Measurements from ENCODE around the gene HSPBAP1.
"Not testable (repeated sequence)": the region's sequence is repeated elsewhere in the genome, so short reads cannot be mapped to it uniquely, and the experiment has no call there.

DNA sequence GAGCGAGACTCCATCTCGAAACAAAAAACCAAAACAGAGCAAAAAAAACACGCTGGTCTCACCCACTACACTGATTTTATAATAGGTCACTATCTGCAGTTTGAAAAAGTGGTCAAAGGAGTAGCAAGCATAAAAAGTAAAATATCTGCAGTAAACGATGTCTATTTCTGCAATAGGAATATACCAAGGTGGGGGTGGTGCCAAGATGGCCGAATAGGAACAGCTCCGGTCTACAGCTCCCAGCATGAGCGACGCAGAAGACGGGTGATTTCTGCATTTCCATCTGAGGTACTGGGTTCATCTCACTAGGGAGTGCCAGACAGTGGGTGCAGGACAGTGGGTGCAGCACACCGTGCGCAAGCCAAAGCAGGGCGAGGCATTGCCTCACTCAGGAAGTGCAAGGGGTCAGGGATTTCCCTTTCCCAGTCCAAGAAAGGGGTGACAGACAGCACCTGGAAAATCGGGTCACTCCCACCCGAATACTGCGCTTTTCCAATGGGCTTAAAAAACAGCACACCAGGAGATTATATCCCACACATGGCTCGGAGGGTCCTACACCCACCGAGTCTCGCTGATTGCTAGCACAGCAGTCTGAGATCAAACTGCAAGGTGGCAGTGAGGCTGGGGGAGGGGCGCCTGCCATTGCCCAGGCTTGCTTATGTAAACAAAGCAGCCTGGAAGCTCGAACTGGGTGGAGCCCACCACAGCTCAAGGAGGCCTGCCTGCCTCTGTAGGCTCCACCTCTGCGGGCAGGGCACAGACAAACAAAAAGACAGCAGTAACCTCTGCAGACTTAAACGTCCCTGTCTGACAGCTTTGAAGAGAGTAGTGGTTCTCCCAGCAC lies 60.7 kb downstream of the HSPBAP1 start:
- TF ChIP-seq, protein P1, sequence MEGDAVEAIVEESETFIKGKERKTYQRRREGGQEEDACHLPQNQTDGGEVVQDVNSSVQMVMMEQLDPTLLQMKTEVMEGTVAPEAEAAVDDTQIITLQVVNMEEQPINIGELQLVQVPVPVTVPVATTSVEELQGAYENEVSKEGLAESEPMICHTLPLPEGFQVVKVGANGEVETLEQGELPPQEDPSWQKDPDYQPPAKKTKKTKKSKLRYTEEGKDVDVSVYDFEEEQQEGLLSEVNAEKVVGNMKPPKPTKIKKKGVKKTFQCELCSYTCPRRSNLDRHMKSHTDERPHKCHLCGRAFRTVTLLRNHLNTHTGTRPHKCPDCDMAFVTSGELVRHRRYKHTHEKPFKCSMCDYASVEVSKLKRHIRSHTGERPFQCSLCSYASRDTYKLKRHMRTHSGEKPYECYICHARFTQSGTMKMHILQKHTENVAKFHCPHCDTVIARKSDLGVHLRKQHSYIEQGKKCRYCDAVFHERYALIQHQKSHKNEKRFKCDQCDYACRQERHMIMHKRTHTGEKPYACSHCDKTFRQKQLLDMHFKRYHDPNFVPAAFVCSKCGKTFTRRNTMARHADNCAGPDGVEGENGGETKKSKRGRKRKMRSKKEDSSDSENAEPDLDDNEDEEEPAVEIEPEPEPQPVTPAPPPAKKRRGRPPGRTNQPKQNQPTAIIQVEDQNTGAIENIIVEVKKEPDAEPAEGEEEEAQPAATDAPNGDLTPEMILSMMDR (IDR thresholded peaks at IDR 0.05; ENCODE audit: low read depth, low read length) = not testable (repeated sequence)
- TF ChIP-seq EZH2phosphoT487 (IDR thresholded peaks at IDR 0.05; ENCODE audit: low read depth) = not testable (repeated sequence)

All from OCI-LY3 (cell line).